ENCODE results near the gene NAA50.

NAA50 gene

DNA sequence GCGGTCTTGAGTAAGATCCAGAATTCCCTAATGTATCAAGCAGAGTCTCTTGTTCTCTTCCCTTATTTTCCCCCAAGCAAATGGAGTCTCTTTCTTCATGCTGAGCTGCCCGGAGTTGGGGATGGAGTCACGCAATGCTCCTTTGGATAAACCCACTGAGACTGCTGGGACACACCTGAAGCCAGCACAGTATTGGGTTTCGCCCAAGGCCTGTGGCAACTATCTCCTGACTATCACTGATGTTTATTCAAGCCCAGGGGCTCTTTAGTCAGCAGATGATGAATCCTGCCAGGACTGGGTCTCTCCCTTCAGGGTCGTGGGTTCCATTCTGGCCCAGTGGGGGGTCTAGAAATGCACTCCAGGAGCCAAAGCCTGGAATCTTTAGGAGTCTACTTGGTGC is 60.9 kb downstream of the NAA50 start:
- H3K18ac ChIP-seq (ENCODE audit: low read depth in 1 of 2, low read length in 2 of 2): no peak overlapping the region
- no peak overlapping the region for H2BK5ac ChIP-seq (ENCODE audit: low read depth, low read length, poor library complexity, severe bottlenecking)
- no peak overlapping the region for H4K91ac ChIP-seq (ENCODE audit: low read length)
- no peaks in the 10 kb centered on the region for H3K36me3 ChIP-seq (ENCODE audit: control insufficient read depth in 1 of 2, insufficient read depth in 2 of 2, low read depth in 1 of 2, low read length in 2 of 2)
- no peak overlapping the region for H3K4me2 ChIP-seq (ENCODE audit: low read length, poor library complexity, severe bottlenecking)
- H3K79me1 ChIP-seq (replicated peaks; ENCODE audit: low read length, poor library complexity, severe bottlenecking): peaks cover 24% of the 10 kb centered on the region
- H3K4me3 ChIP-seq (ENCODE audit: insufficient read depth in 1 of 2, low read depth in 1 of 2, low read length in 2 of 2): no peak overlapping the region
- H4K8ac ChIP-seq (ENCODE audit: low read length): no peak overlapping the region
- no peak for DNase-seq
- no peak overlapping the region for H2BK15ac ChIP-seq (ENCODE audit: low read depth, poor library complexity, severe bottlenecking)
- no peak overlapping the region for H3K23ac ChIP-seq (ENCODE audit: low read length in 2 of 2)
- H2BK120ac ChIP-seq (ENCODE audit: low read depth, low read length): no peak overlapping the region
- H3K9ac ChIP-seq (ENCODE audit: low read length): peak overlapping the region; percentile 38
- no peak overlapping the region for H3K14ac ChIP-seq (ENCODE audit: low read length in 2 of 2)
- no peaks in the 10 kb centered on the region for H3K9me3 ChIP-seq (ENCODE audit: control insufficient read depth, low read length)
- no peak overlapping the region for H3K4ac ChIP-seq (ENCODE audit: low read depth in 1 of 2, low read length in 2 of 2)
- H3K27ac ChIP-seq (ENCODE audit: low read length, poor library complexity, severe bottlenecking): no peak overlapping the region
- peaks cover 9% of the 10 kb centered on the region for H3K4me1 ChIP-seq (ENCODE audit: control insufficient read depth, insufficient read depth, low read depth, low read length)
- H3K27me3 ChIP-seq (ENCODE audit: control insufficient read depth in 1 of 2, insufficient read depth in 1 of 2, low read length in 2 of 2): no peaks in the 10 kb centered on the region
- 86% methylated on average over 5 of the region's 5 CpGs for WGBS
- H2AFZ ChIP-seq (ENCODE audit: low read depth, low read length): no peak overlapping the region
- H2AK5ac ChIP-seq (ENCODE audit: low read length, severe bottlenecking): no peak overlapping the region
- H2BK12ac ChIP-seq (ENCODE audit: low read length in 2 of 2): no peak overlapping the region

DNA sequence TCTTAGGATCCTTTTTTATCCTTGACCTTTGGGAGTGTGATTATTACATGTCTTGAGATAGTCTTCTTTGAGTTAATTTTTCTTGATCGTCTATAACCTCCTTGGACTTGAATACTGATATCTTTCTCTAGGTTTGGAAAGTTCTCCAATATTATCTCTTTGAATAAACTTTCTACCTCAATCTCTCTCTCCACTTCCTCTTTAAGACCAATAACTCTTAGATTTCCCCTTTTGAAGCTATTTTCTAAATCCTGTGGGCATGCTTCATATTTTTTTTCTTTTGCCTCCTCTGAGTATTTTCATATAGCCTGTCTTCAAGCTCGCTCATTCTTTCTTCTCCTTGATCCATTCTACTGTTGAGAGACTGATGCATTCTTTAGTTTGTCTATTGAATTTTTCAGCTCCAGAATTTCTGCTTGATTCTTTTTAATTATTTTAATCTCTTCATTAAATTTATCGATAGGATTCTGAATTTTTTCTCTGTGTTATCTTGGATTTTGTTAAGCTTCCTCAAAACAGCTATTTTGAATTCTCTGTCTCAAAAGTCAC is 61.7 kb downstream of the NAA50 start:
- H3K23ac ChIP-seq (ENCODE audit: low read length in 2 of 2): no peak overlapping the region
- DNase-seq: no peak
- H3K4me1 ChIP-seq (ENCODE audit: control insufficient read depth, insufficient read depth, low read depth, low read length): peaks cover 9% of the 10 kb centered on the region
- H3K9me3 ChIP-seq (ENCODE audit: control insufficient read depth, low read length): no peaks in the 10 kb centered on the region
- H3K18ac ChIP-seq (ENCODE audit: low read depth in 1 of 2, low read length in 2 of 2): no peak overlapping the region
- H4K91ac ChIP-seq (ENCODE audit: low read length): no peak overlapping the region
- no CpG with 5 or more reads among the region's 3 CpGs for WGBS
- no peak overlapping the region for H2BK120ac ChIP-seq (ENCODE audit: low read depth, low read length)
- no peak overlapping the region for H3K14ac ChIP-seq (ENCODE audit: low read length in 2 of 2)
- no peak overlapping the region for H3K27ac ChIP-seq (ENCODE audit: low read length, poor library complexity, severe bottlenecking)
- no peak overlapping the region for H3K9ac ChIP-seq (ENCODE audit: low read length)
- H2BK15ac ChIP-seq (ENCODE audit: low read depth, poor library complexity, severe bottlenecking): no peak overlapping the region
- H4K8ac ChIP-seq (ENCODE audit: low read length): no peak overlapping the region
- peaks cover 22% of the 10 kb centered on the region for H3K79me1 ChIP-seq (replicated peaks; ENCODE audit: low read length, poor library complexity, severe bottlenecking)
- no peak overlapping the region for H2AK5ac ChIP-seq (ENCODE audit: low read length, severe bottlenecking)
- no peaks in the 10 kb centered on the region for H3K36me3 ChIP-seq (ENCODE audit: control insufficient read depth in 1 of 2, insufficient read depth in 2 of 2, low read depth in 1 of 2, low read length in 2 of 2)
- H3K4me2 ChIP-seq (ENCODE audit: low read length, poor library complexity, severe bottlenecking): no peak overlapping the region
- no peak overlapping the region for H2AFZ ChIP-seq (ENCODE audit: low read depth, low read length)
- H3K4ac ChIP-seq (ENCODE audit: low read depth in 1 of 2, low read length in 2 of 2): no peak overlapping the region
- H3K27me3 ChIP-seq (ENCODE audit: control insufficient read depth in 1 of 2, insufficient read depth in 1 of 2, low read length in 2 of 2): no peaks in the 10 kb centered on the region
- H2BK5ac ChIP-seq (ENCODE audit: low read depth, low read length, poor library complexity, severe bottlenecking): no peak overlapping the region
- no peak overlapping the region for H2BK12ac ChIP-seq (ENCODE audit: low read length in 2 of 2)
- no peak overlapping the region for H3K4me3 ChIP-seq (ENCODE audit: insufficient read depth in 1 of 2, low read depth in 1 of 2, low read length in 2 of 2)

DNA sequence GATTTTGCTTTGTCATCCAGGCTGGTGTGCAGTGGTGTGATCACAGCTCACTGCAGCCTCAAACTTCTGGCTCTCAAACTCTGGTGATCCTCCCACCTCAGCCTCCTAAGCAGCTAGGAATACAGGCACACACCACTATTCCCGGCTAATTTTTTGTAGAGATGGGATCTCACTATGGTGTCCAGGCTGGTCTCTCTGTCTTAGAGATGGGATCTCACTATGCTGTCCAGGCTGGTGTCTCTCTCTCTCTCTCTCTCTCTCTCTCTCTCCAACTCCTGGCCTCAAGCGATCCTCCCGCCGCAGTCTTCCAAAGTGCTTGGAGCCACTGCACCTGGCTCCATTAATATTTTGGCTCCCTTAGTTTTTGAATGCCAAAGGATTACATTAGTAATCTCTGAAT is 67.3 kb downstream of the NAA50 start:
- Histone ChIP-seq H3K18ac (ENCODE audit: low read depth in 1 of 2, low read length in 2 of 2) (no peak overlapping the region), H4K91ac (ENCODE audit: low read length) (no peak overlapping the region), H2BK5ac (ENCODE audit: low read depth, low read length, poor library complexity, severe bottlenecking) (no peak overlapping the region), H2BK120ac (ENCODE audit: low read depth, low read length) (no peak overlapping the region), H2BK12ac (ENCODE audit: low read length in 2 of 2) (no peak overlapping the region), H2BK15ac (ENCODE audit: low read depth, poor library complexity, severe bottlenecking) (no peak overlapping the region), H3K36me3 (ENCODE audit: control insufficient read depth in 1 of 2, insufficient read depth in 2 of 2, low read depth in 1 of 2, low read length in 2 of 2) (peaks cover 0 to 30% of the 10 kb centered on the region in 2 experiments), H3K9me3 (ENCODE audit: control insufficient read depth, low read length) (no peaks in the 10 kb centered on the region), H3K23ac (ENCODE audit: low read length in 2 of 2) (no peak overlapping the region), H3K4ac (ENCODE audit: low read depth in 1 of 2, low read length in 2 of 2) (no peak overlapping the region), H3K4me3 (ENCODE audit: insufficient read depth in 1 of 2, low read depth in 1 of 2, low read length in 2 of 2) (no peak overlapping the region), H3K27me3 (ENCODE audit: control insufficient read depth in 1 of 2, insufficient read depth in 1 of 2, low read length in 2 of 2) (no peaks in the 10 kb centered on the region), H3K4me2 (ENCODE audit: low read length, poor library complexity, severe bottlenecking) (no peak overlapping the region), H2AFZ (ENCODE audit: low read depth, low read length) (no peak overlapping the region), H3K14ac (ENCODE audit: low read length in 2 of 2) (no peak overlapping the region), H3K9ac (ENCODE audit: low read length) (no peak overlapping the region), H3K79me1 (replicated peaks; ENCODE audit: low read length, poor library complexity, severe bottlenecking) (peaks cover 25% of the 10 kb centered on the region), H2AK5ac (ENCODE audit: low read length, severe bottlenecking) (no peak overlapping the region), H3K4me1 (ENCODE audit: control insufficient read depth, insufficient read depth, low read depth, low read length) (no peaks in the 10 kb centered on the region), H4K8ac (ENCODE audit: low read length) (no peak overlapping the region), H3K27ac (ENCODE audit: low read length, poor library complexity, severe bottlenecking) (no peak overlapping the region)
- no peak for DNase-seq
- no CpG with 5 or more reads among the region's 4 CpGs for WGBS

DNA sequence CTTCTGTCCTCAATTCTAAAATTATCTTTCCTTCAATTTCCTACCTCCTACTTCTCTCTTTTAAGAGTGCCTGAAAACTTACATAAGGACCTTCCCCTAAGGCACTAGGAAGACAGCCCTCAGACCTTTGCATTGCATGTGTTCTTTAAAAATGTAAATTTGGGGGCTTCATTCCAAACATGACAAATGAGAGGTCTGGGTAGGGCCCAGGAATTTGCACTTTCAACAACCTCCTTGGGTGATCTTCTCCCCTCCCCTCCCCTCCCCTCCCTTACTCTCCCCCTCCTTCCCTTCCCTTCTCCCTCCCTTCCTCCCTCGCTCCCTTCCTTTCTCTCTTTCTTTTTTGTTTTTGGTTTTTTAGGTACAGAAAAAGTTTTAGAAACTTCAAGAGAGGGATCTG is 68.3 kb downstream of the NAA50 start:
- Histone ChIP-seq H3K36me3 (ENCODE audit: control insufficient read depth in 1 of 2, insufficient read depth in 2 of 2, low read depth in 1 of 2, low read length in 2 of 2) (peaks cover 2 to 37% of the 10 kb centered on the region in 2 experiments), H4K8ac (ENCODE audit: low read length) (no peak overlapping the region), H3K9ac (ENCODE audit: low read length) (no peak overlapping the region), H2BK120ac (ENCODE audit: low read depth, low read length) (no peak overlapping the region), H2BK12ac (ENCODE audit: low read length in 2 of 2) (no peak overlapping the region), H3K14ac (ENCODE audit: low read length in 2 of 2) (no peak overlapping the region), H3K27me3 (ENCODE audit: control insufficient read depth in 1 of 2, insufficient read depth in 1 of 2, low read length in 2 of 2) (no peaks in the 10 kb centered on the region), H3K4ac (ENCODE audit: low read depth in 1 of 2, low read length in 2 of 2) (no peak overlapping the region), H3K18ac (ENCODE audit: low read depth in 1 of 2, low read length in 2 of 2) (no peak overlapping the region), H2BK15ac (ENCODE audit: low read depth, poor library complexity, severe bottlenecking) (no peak overlapping the region), H4K91ac (ENCODE audit: low read length) (no peak overlapping the region), H3K9me3 (ENCODE audit: control insufficient read depth, low read length) (no peaks in the 10 kb centered on the region), H3K4me3 (ENCODE audit: insufficient read depth in 1 of 2, low read depth in 1 of 2, low read length in 2 of 2) (no peak overlapping the region), H3K79me1 (replicated peaks; ENCODE audit: low read length, poor library complexity, severe bottlenecking) (peaks cover 25% of the 10 kb centered on the region), H3K27ac (ENCODE audit: low read length, poor library complexity, severe bottlenecking) (no peak overlapping the region), H3K23ac (ENCODE audit: low read length in 2 of 2) (no peak overlapping the region), H3K4me2 (ENCODE audit: low read length, poor library complexity, severe bottlenecking) (no peak overlapping the region), H2AFZ (ENCODE audit: low read depth, low read length) (no peak overlapping the region), H3K4me1 (ENCODE audit: control insufficient read depth, insufficient read depth, low read depth, low read length) (no peaks in the 10 kb centered on the region), H2BK5ac (ENCODE audit: low read depth, low read length, poor library complexity, severe bottlenecking) (no peak overlapping the region), H2AK5ac (ENCODE audit: low read length, severe bottlenecking) (no peak overlapping the region)
- no CpG with 5 or more reads among the region's 1 CpG for WGBS
- no peak for DNase-seq
